Neural cell (in vitro differentiated cells): ENCODE measurements around the gene YJEFN3. TPM values are rescaled to one million over a fixed set of nuclear protein-coding genes. Genes with fewer than 3 reads are reported as not detected.

ENCODE experiments used
- H2AFZ ChIP-seq: fragments of 200-600, 300-800 bp; sonication (generic), shearing (Covaris generic); 2 replicates; pipeline ENCODE4 v1.6.0; 2014; ENCODE audit warnings: low read depth, mild to moderate bottlenecking, antibody characterized with exemption, low read length, moderate library complexity
- H3F3A ChIP-seq: fragments of 200-600 bp; shearing (Covaris generic); 2 replicates; pipeline ENCODE4 v1.6.1; 2016; ENCODE audit warnings: mild to moderate bottlenecking, moderate library complexity, mixed read lengths, antibody characterized with exemption, low read length; ENCODE audit not compliant: insufficient read depth, poor library complexity, severe bottlenecking
- H3K27ac ChIP-seq: fragments of 200-600, 300-800 bp; sonication (generic), shearing (Covaris generic); 2 replicates; pipeline ENCODE4 v1.5.1; 2014; ENCODE audit warnings: mild to moderate bottlenecking, low read length, moderate library complexity
- H3K27me3 ChIP-seq: fragments of 300-800, 200-600 bp; sonication (generic), shearing (Covaris generic); 2 replicates; pipeline ENCODE4 v1.6.0; 2014; ENCODE audit warnings: mild to moderate bottlenecking, low read depth, low read length, moderate library complexity; ENCODE audit not compliant: insufficient read depth
- H3K36me3 ChIP-seq: fragments of 300-800, 200-600 bp; sonication (generic), shearing (Covaris generic); 2 replicates; pipeline ENCODE4 v1.5.1; 2014; ENCODE audit warnings: mild to moderate bottlenecking, antibody characterized with exemption, low read length, moderate library complexity; ENCODE audit not compliant: insufficient read depth
- H3K4me2 ChIP-seq: fragments of 300-800, 200-600 bp; sonication (generic), shearing (Covaris generic); 2 replicates; pipeline ENCODE4 v1.6.0; 2014; ENCODE audit warnings: mild to moderate bottlenecking, low read length
- H3K4me3 ChIP-seq: fragments of 300-800, 200-600 bp; sonication (generic), shearing (Covaris generic); 2 replicates; pipeline ENCODE4 v1.5.1; 2014; ENCODE audit warnings: mild to moderate bottlenecking, low read length, moderate library complexity
- H3K79me2 ChIP-seq: fragments of 200-600 bp; shearing (Covaris generic); replicated peaks from 2 replicates; pipeline ENCODE4 v1.6.0; 2014; ENCODE audit warnings: mild to moderate bottlenecking, low read length, moderate library complexity; ENCODE audit not compliant: insufficient read depth
- H3K9ac ChIP-seq: fragments of 300-800, 200-600 bp; sonication (generic), shearing (Covaris generic); 2 replicates; pipeline ENCODE4 v1.6.1; 2016; ENCODE audit warnings: mild to moderate bottlenecking, low read length, mixed read lengths
- H3K9me2 ChIP-seq: fragments of 200-600 bp; shearing (Covaris generic); 2 replicates; pipeline ENCODE4 v1.6.1; 2016; ENCODE audit warnings: mild to moderate bottlenecking, low read length, mixed read lengths; ENCODE audit not compliant: insufficient read depth
- H3K9me3 ChIP-seq: fragments of 200-600, 300-800 bp; sonication (generic), shearing (Covaris generic); 2 replicates; pipeline ENCODE4 v1.6.1; 2016; ENCODE audit warnings: mild to moderate bottlenecking, mixed run types, low read length, moderate library complexity, mixed read lengths
- H4K20me1 ChIP-seq: fragments of 200-600 bp; shearing (Covaris generic); 2 replicates; pipeline ENCODE4 v1.6.1; 2016; ENCODE audit warnings: mild to moderate bottlenecking, mixed run types; ENCODE audit not compliant: insufficient read depth
- CTCF ChIP-seq: fragments of 450-650 bp; IDR thresholded peaks from 2 replicates; pipeline ENCODE4 v1.5.1; 2014; ENCODE audit warnings: antibody characterized with exemption, mild to moderate bottlenecking, moderate library complexity; ENCODE audit not compliant: poor library complexity, severe bottlenecking
- EP300 ChIP-seq: fragments of 450-650 bp; conservative IDR thresholded peaks from 2 replicates; pipeline ENCODE4 v1.6.1; 2014; ENCODE audit warnings: antibody characterized with exemption, mild to moderate bottlenecking, moderate library complexity; ENCODE audit not compliant: poor library complexity, severe bottlenecking
- EZH2 ChIP-seq: fragments of 200-600, 300-800 bp; shearing (Covaris generic), sonication (generic); IDR thresholded peaks from 2 replicates; pipeline ENCODE4 v1.6.1; 2014; ENCODE audit warnings: antibody characterized with exemption, low read length, borderline replicate concordance, mild to moderate bottlenecking; ENCODE audit not compliant: insufficient read depth, poor library complexity, severe bottlenecking
- MXI1 ChIP-seq: fragments of 450-650 bp; conservative IDR thresholded peaks from 2 replicates; pipeline ENCODE4 v1.6.1; 2014; ENCODE audit warnings: antibody characterized with exemption, mild to moderate bottlenecking; ENCODE audit not compliant: poor library complexity, severe bottlenecking
- POLR2AphosphoS5 ChIP-seq: IDR thresholded peaks from 2 replicates; pipeline ENCODE4 v1.6.1; 2012
- RAD21 ChIP-seq: fragments of 450-650 bp; conservative IDR thresholded peaks from 2 replicates; pipeline ENCODE4 v1.6.1; 2014; ENCODE audit warnings: antibody characterized with exemption, mild to moderate bottlenecking, moderate library complexity
- SMC3 ChIP-seq: fragments of 450-650 bp; conservative IDR thresholded peaks from 2 replicates; pipeline ENCODE4 v1.6.1; 2014; ENCODE audit warnings: antibody characterized with exemption, mild to moderate bottlenecking, moderate library complexity; ENCODE audit not compliant: poor library complexity
- TAF1 ChIP-seq: IDR thresholded peaks from 2 replicates; pipeline ENCODE4 v1.6.1; 2012; ENCODE audit warnings: low read depth
- polyA plus RNA-seq: library from polyadenylated mRNA; depleted of rRNA; stranded (reverse); fragments of >200 nt; gene quantifications from 2 replicates; pipeline ENCODE4 v1.2.3, GENCODE V29; 2014
- TF ChIP-seq, protein P1 (sequence below): IDR thresholded peaks from 2 replicates; pipeline ENCODE4 v1.6.1; 2012; ENCODE audit warnings: borderline replicate concordance

The YJEFN3 gene
- polyA plus RNA-seq, 1 donor from 2014 or later = 26.9 TPM

- Histone ChIP-seq H3K79me2 (no peaks in the 10 kb centered on the region), H4K20me1 (no peaks in the 10 kb centered on the region), H3K9me3 (no peaks in the 10 kb centered on the region), H3K4me3 (no peak overlapping the region), H3K27me3 (no peaks in the 10 kb centered on the region), H3F3A (no peaks in the 10 kb centered on the region), H3K9ac (no peak overlapping the region), H3K36me3 (no peaks in the 10 kb centered on the region), H3K27ac (no peak overlapping the region), H3K4me2 (no peak overlapping the region), H2AFZ (no peak overlapping the region), H3K9me2 (no peaks in the 10 kb centered on the region)
- no peak for TF ChIP-seq MXI1
- TF ChIP-seq CTCF = no peak
Observed at GRCh38 chr19:19499272-19499995, 29.3 kb upstream of the YJEFN3 start.

DNA sequence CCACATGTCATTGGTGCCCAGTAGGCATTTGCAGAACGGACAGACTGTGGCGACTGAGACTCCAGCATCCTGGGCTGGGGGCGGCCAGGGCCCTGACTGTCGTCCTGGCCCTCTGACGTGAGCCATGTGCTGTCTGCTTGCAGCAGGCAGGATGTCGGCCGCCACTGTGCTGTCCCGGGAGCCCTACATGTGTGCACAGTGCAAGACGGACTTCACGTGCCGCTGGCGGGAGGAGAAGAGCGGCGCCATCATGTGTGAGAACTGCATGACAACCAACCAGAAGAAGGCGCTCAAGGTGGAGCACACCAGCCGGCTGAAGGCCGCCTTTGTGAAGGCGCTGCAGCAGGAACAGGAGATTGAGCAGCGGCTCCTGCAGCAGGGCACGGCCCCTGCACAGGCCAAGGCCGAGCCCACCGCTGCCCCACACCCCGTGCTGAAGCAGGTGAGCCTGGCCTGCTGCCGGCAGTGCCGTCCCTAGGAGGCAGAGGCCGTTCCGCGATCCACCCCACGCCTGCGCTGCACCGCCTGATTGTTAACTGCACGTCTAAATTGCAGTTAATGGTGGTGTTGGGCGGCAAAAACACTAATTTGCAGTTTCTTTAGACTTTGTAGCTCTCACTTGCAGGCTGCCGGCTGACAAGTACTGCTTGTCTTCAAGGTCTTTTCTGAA lies 27.6 kb upstream of the YJEFN3 start:
- H3K36me3 ChIP-seq = peaks cover 5% of the 10 kb centered on the region
- no peaks in the 10 kb centered on the region for H3K27me3 ChIP-seq
- H3K4me2 ChIP-seq = no peak overlapping the region
- no peak overlapping the region for H2AFZ ChIP-seq
- no peak overlapping the region for H3K9ac ChIP-seq
- no peaks in the 10 kb centered on the region for H3K79me2 ChIP-seq
- no peak overlapping the region for H3K27ac ChIP-seq
- H4K20me1 ChIP-seq = no peaks in the 10 kb centered on the region
- H3K9me2 ChIP-seq = no peaks in the 10 kb centered on the region
- no peaks in the 10 kb centered on the region for H3K9me3 ChIP-seq
- H3K4me3 ChIP-seq = no peak overlapping the region
- H3F3A ChIP-seq = no peaks in the 10 kb centered on the region
- TF ChIP-seq POLR2AphosphoS5 = no peak
- no peak for TF ChIP-seq MXI1
- TF ChIP-seq SMC3 = no peak
- no peak for TF ChIP-seq TAF1
- no peak for TF ChIP-seq RAD21

DNA sequence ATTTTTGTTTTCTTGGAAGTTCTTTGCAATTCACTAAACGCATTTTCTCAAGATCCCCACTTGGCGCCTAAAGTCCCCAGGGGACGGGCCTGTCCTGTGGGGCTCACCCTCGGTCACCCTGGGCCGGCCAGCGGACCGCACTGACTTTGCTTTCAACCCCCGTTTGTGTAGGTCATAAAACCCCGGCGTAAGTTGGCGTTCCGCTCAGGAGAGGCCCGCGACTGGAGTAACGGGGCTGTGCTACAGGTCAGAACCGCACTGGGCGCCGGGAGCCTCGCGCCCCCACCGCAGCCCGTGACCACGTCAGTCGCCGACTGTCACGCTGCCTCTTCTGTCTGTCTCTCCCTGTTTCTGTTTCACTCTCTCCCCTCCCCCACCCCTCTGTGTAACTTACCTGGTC lies 26.9 kb upstream of the YJEFN3 start:
- Histone ChIP-seq H3K27ac (no peak overlapping the region), H3K27me3 (no peaks in the 10 kb centered on the region), H3K4me3 (no peak overlapping the region), H3K9ac (no peak overlapping the region), H3K36me3 (peaks cover 5% of the 10 kb centered on the region), H3K79me2 (no peaks in the 10 kb centered on the region), H4K20me1 (no peaks in the 10 kb centered on the region), H3F3A (no peaks in the 10 kb centered on the region), H3K9me3 (no peaks in the 10 kb centered on the region), H3K9me2 (no peaks in the 10 kb centered on the region), H3K4me2 (no peak overlapping the region), H2AFZ (no peak overlapping the region)
- no peak for TF ChIP-seq POLR2AphosphoS5
- no peak for TF ChIP-seq RAD21
- TF ChIP-seq, protein P1, sequence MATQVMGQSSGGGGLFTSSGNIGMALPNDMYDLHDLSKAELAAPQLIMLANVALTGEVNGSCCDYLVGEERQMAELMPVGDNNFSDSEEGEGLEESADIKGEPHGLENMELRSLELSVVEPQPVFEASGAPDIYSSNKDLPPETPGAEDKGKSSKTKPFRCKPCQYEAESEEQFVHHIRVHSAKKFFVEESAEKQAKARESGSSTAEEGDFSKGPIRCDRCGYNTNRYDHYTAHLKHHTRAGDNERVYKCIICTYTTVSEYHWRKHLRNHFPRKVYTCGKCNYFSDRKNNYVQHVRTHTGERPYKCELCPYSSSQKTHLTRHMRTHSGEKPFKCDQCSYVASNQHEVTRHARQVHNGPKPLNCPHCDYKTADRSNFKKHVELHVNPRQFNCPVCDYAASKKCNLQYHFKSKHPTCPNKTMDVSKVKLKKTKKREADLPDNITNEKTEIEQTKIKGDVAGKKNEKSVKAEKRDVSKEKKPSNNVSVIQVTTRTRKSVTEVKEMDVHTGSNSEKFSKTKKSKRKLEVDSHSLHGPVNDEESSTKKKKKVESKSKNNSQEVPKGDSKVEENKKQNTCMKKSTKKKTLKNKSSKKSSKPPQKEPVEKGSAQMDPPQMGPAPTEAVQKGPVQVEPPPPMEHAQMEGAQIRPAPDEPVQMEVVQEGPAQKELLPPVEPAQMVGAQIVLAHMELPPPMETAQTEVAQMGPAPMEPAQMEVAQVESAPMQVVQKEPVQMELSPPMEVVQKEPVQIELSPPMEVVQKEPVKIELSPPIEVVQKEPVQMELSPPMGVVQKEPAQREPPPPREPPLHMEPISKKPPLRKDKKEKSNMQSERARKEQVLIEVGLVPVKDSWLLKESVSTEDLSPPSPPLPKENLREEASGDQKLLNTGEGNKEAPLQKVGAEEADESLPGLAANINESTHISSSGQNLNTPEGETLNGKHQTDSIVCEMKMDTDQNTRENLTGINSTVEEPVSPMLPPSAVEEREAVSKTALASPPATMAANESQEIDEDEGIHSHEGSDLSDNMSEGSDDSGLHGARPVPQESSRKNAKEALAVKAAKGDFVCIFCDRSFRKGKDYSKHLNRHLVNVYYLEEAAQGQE = no peak
- no peak for TF ChIP-seq MXI1
- no peak for TF ChIP-seq SMC3
- TF ChIP-seq EZH2 = no peak
- no peak for TF ChIP-seq TAF1
- TF ChIP-seq EP300 = no peak
- no peak for TF ChIP-seq CTCF
